ENCODE results near the gene MYO1E.

- no peak for TF ChIP-seq CTCF (IDR thresholded peaks at IDR 0.05; ENCODE audit: poor library complexity, severe bottlenecking)
- no peak for TF ChIP-seq POLR2AphosphoS5 (IDR thresholded peaks at IDR 0.05)
Measured at GRCh38 chr15:59196416-59196815, 176.3 kb downstream of the MYO1E start.
